D341Med (cell line): ENCODE results near the gene TP73.

ENCODE experiments used
- DNase-seq: peaks from one replicate; pipeline ENCODE4 v3.0.0; 2012; ENCODE audit warnings: low spot score

TP73 gene

DNA sequence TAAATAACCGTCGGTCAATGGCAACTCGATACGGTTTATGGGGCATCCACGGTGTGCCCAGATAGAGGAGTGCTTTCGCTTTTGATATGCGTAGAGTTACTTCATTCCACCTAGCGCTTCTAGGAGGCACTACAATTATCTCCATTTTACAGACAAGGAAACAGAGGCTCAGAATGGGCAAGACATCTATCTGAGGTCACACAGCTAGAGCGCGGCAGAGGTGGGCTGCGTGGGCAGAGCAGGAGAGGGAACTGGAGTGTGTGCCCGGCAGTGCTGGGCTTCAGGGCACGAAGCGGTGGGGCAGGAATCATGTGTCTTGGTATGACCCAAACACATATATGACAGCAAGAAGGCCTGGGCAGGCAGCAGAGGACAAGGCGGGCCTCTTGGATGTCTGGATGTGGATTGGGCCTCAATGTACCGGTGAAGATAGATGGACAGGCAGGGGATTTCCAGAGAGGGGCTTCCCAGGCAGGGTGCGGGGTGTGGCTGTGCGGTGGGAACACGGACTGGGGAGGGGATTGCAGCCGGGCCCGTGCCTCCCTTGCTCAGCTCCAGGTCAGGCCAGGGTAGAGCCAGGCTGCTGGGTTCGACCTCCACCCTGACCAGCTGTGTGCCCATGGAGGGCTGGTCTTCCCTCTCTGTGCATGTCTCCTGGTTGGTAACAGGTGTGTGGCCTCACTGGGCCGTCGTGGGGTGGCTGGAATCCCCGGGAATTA, 21.2 kb downstream of the TP73 start:
- no peak for DNase-seq

GRCh38 chr1:3674100-3675094, 22.1 kb downstream of the TP73 start:
- DNase-seq, result no peak

DNA sequence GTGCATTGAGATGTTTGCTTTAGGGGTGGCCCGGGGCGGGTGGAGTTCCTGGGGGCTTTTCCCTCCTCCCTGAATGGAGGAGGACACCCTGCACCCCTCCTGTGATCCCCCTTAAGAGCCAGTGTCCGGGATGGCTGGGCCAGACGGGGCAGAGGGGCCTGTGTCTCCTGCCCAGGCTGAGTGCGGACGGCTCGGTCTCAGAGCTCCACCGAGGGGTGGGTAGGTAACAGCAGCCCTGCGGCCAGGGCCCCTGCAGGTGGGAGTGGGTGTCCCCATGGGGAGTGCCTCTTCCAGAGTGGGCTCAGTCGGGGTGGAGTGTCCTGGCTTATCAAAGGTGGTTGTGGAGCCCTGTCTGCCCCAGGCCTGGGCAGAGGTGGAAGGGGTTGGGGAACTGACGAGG, 23.1 kb downstream of the TP73 start:
- DNase-seq, result no peak

GRCh38 chr1:3676581-3677470, 24.5 kb downstream of the TP73 start:
- no peak for DNase-seq

DNA sequence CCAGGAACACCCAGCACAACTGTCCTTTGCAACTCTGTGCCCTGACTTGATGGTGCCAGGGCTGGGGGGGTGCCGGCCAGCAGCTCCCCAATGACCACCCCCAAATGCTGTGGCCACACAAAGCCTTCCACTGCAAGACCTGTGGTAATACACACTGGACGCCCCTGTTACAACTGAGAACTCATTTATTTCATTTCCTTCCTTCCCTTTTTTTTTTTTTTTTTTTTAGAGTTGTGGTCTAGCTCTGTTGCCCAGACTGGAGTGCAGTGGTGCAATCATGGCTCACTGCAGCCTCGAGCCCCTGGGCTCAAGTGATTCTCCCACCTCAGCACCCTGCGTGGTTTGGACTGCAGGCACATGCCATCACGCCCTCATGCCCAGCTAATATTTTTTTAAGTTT, 25.2 kb downstream of the TP73 start:
- DNase-seq, result no peak

DNA sequence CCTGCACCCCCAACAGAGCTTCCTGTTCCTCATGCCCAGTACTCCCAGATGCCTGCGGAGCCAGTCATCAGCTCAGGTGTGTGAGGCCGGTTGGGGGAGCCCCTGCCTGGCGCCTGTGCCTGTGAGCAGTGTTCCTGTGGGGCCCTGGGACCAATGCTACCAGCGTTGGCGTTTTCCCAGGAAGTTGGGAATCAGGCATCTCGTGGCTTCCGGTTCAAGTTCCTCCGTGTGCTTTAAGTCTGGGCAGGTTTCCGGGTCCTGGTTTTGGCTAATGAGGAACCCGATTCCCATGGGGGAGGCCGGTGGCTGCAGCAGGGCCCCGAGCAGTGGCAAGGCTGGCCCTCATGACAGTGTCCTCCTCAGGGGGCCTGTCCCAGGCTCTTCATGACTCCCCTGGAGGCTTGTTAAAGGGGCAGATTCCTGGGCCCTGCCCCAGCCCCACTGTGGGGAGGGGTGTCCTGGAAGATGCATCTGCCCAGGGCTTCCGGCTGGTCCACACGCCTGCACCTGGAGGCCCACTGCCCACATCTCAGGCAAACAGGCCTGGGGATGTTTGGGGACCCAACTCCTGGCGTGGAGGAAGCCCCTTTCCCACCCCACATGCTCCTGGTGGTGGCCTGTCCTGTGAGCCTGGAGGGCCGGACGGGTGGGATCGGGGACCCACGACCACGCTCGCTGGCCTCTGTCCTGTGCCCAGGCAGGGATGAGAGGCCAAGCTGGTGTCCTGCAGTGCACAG, 26.2 kb downstream of the TP73 start:
- no peak for DNase-seq

DNA sequence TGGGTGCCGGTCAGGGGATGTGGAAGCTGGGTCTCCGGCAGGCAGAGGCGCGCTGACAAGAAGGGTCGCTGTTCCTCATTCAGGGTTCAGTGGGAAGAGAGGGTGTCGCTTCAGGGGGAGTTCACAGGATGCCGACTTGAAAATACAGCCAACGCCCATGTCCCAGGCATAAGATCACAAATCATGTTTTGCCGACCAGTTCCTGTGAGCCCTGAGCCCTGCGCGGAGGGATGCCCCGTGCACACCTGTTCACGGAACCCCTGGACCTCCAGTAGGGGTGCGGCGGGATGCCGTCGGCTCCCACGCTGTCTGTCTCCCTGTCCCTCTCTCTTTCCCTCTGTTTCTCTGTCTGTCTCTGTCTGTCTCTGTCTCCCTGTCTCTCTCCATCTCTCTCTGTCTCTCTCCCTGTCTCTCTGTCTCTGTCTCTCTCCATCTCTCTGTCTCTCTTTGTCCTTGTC, 26.8 kb downstream of the TP73 start:
- no peak for DNase-seq

DNA sequence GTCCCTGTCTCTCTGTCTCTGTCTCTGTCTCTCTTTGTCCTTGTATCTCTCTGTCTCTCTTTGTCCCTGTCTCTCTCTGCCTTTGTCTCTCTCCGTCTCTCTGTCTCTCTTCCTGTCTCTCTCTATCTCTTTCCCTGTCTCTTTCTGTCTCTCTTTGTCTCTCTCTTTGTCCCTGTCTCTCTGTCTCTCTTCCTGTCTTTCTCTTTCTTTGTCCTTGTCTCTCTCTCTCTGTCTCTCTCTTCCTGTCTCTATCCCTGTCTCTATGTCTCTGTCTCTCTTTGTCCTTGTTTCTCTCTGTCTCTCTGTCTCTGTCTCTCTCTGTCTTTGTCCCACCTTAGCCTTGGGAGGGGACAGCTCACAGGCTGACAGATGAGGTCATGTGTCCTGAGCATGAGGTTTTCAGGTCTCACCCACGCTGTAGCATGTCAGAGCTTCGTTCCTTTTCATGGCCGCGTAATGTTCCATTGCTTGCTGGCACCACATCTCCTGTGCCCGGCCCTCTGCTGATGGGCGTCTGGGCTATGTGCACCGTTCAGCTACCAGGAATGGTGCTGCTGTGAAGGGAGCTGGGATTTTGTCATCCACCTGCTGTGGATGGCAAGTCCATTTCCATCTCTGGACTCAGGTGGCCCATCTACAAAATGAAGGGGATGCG, 27.6 kb downstream of the TP73 start:
- DNase-seq, result no peak

DNA sequence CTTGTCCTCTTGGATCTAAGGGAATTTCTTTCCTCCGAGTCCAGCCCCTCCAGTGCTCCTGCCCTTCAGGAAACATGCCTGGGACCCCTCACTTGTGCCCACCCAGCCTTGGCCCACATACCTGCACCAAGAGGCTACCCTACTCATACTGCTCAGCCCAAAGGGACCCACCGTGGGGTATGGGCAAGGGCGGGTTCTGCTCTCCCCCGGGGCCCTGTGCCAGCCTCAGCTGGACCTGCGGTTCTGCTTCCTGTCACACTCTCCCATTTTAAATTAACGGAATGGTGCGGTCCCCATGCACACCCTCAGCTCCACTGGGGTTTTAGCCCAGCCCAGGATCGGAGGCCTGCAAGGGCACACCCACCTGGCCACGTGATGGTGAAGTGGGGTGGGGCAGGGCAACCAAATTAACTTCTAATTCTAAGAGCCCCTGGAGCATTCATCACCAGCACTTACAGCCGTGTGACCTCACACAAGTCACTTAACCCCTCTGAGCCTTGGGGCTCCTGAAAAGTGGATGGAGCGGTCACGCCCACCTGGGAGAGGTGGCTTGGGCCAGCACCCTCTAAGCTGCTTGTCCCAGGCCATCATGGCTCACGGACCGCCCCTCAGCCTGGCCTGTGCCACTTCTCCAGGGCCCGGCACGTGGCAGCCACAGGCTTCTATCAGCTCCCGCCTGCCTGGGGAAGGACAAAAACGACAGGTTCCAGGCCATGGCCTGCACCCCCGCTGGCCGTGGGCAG, 28.3 kb downstream of the TP73 start:
- DNase-seq, result no peak

GRCh38 chr1:3681231-3681897, 29.0 kb downstream of the TP73 start:
- DNase-seq, result no peak

GRCh38 chr1:3681898-3682806, 29.8 kb downstream of the TP73 start:
- no peak for DNase-seq

DNA sequence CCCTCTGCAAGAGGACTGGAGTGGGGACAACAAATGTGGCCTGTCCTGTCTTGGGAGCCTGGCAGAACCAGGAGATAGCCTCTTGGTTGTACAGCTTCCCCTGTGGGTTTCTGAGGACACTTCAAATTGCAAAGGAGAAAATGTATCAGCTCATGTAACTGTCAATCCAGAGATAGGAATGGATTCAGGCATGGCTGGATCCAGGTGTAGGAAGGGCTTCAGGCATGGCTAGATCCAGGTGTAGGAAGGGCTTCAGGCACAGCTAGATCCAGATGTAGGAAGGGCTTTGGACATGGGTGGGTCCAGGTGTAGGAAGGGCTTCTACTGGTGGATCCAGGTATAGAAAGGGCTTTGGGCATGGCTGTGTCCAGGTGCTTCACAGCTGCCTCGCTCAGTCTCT, 30.9 kb downstream of the TP73 start:
- no peak for DNase-seq

GRCh38 chr1:3683992-3684391, 31.7 kb downstream of the TP73 start:
- no peak for DNase-seq

DNA sequence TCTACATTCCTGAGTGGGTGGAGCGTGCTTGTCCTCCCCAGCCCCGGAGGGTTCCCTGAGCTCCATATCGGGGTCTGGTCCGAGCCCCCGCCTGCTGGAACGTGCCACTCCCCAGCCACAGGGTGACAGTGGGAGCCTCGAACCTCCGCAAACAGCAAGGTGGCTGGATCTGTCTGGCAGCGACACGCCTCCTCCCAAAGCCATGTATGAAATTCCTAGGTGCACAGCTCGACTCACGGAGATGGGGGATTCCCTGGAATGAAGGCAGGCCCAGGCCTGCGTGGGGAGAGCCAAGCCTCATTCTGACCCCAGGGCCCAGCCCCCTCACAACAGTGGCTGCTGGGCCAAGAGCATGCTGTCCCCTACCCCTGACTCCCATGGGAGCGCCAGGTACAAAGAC, 32.9 kb downstream of the TP73 start:
- no peak for DNase-seq

DNA sequence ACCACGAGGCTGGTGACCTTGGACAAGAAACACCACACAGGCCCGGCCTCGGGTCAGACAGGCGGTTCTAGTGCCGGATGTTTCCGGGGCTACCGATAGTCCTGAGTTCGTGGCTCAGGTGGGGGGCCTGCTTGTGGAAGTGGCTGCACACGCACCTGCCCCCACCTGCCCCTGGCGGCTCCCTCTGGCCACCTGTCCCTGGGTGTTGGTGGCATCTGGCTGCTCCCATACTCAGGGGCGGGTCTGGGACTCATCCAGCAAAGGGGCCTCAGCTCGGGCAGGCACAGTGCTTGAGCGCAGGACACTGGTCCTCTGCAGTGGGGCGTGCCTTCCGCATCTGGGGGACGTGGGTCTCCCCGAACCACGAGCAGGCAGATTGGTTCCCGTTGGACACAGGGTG, 33.6 kb downstream of the TP73 start:
- no peak for DNase-seq

GRCh38 chr1:3687504-3687903, 35.2 kb downstream of the TP73 start:
- DNase-seq, result no peak

- DNase-seq, result no peak
Measured at GRCh38 chr1:3688356-3689137, 36.2 kb downstream of the TP73 start.
